Fibroblast of mammary gland (primary cell): Measurements from ENCODE around the gene CDH5.

ENCODE experiments used
- DNase-seq: peaks from one replicate; pipeline ENCODE4 v3.0.0-alpha.2; 2010; ENCODE audit warnings: low read depth
- H3K4me3 ChIP-seq: 2 replicates; pipeline ENCODE4 v1.5.1; 2011; ENCODE audit warnings: low read depth, mild to moderate bottlenecking, low read length, moderate library complexity; ENCODE audit not compliant: control insufficient read depth
- CTCF ChIP-seq: conservative IDR thresholded peaks from 2 replicates; pipeline ENCODE4 v1.5.1; 2011; ENCODE audit warnings: low read depth, low read length, inconsistent platforms; ENCODE audit not compliant: control insufficient read depth, insufficient read depth

CDH5 gene

GRCh38 chr16:66428682-66429251, 62.3 kb downstream of the CDH5 start:
- DNase-seq = no peak
- TF ChIP-seq CTCF = no peak
- H3K4me3 ChIP-seq = no peak overlapping the region

GRCh38 chr16:66429290-66429962, 62.9 kb downstream of the CDH5 start:
- no peak for TF ChIP-seq CTCF
- no peak for DNase-seq
- no peak overlapping the region for H3K4me3 ChIP-seq

- no peak overlapping the region for H3K4me3 ChIP-seq
- DNase-seq = no peak
- TF ChIP-seq CTCF = no peak
These were observed 63.7 kb downstream of the CDH5 start for GRCh38 chr16:66430214-66430613.

GRCh38 chr16:66431760-66432159, 65.3 kb downstream of the CDH5 start:
- no peak for TF ChIP-seq CTCF
- no peak for DNase-seq
- H3K4me3 ChIP-seq = no peak overlapping the region

- no peak overlapping the region for H3K4me3 ChIP-seq
- no peak for DNase-seq
- TF ChIP-seq CTCF = no peak
These were observed 65.9 kb downstream of the CDH5 start for GRCh38 chr16:66432429-66432828.

GRCh38 chr16:66434619-66435430, 68.3 kb downstream of the CDH5 start:
- no peak for TF ChIP-seq CTCF
- H3K4me3 ChIP-seq = no peak overlapping the region
- DNase-seq = no peak
